ENCODE data around the gene MDH2. TPM values are rescaled to one million over a fixed set of nuclear protein-coding genes. Genes with fewer than 3 reads are reported as not detected.
"Not testable (repeated sequence)": the region's sequence is repeated elsewhere in the genome, so short reads cannot be mapped to it uniquely, and the experiment has no call there.

The MDH2 gene
- 173 and 184 TPM in 2 replicates for total RNA-seq (2014; rRNA removed; shearing (Covaris generic))
- polyA plus RNA-seq (2015; cell fraction: cytosol; rRNA removed): 315 and 356 TPM in 2 replicates
- 110 and 129 TPM in 2 replicates for polyA plus RNA-seq (2015; cell fraction: nucleus; rRNA removed)

DNA sequence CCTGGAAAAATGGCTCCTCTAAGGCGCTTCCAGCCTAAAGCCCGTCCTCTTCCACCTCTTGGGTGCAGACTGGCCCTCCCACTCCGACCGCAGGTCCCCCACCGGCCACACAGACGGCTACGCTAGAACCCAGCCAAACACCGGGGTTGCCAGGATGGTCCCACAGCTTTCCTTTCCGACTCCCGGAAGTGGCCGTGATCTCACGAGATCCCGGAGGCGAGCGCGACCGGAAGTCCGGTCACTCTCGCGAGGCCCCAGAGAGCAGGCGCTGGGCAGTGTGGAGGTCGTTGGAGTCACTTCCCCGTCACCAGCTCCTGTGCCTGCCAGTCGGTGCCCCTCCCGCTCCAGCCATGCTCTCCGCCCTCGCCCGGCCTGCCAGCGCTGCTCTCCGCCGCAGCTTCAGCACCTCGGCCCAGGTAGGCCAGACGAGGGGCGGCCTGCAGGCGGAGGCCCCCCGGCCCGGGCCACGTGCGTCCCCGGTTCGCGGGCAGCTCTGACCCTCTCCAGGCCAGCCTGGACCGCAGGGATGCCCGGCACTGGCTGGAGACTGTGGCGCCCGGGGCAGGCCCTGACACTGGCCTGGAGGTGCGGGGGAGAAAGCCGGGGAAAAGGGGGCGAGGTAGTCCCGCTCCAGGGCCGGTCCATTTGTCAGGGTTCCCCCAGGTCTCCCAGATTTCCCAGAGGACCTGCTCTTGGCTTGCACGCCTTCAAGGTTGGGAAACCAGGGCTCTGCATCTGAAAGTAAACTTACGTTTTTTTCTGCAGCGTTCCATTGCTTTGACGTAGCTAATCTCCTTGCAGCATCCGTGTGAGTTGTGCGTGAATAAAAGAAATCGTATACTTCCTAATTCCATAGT, at the start of gene MDH2, which contains the start of gene STYXL1:
TSS of gene MDH2 (plus strand) at position 296 of the 857 bp plus-strand sequence. CDS start at position 351, 55 bp downstream.
TSS of gene STYXL1 (minus strand) at position 190 of the 857 bp plus-strand sequence. CDS start 17,477 bp downstream, outside the sequence.
- in situ Hi-C loops (cut with HindIII; ENCODE audit: low pct_unique_long_range_greater_than_20kb, low sequenced_read_pairs): no loop called here
- DNase-seq (ENCODE audit: low read depth, low spot score): peak; percentile 99

DNA sequence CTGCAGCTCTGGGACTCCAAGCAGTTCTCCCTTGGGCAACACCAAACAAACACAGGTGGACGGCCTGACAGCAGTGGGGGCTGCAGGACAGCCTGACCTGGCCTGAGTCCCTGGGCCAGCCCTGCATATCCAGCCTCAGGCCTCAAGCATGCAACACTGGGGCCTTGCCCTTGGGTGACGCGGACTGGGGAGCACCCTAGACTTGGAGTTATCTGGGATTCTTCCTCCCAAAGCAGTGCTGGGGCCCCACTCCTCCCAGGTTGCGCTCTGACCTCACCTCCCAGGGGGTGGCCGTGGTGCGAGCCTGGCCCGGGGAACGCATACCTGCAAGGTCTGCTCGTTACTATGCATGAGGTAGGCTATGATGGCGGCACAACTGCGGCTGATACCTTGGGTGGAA, 47.3 kb upstream of the MDH2 start:
- in situ Hi-C loops (cut with HindIII; ENCODE audit: low pct_unique_long_range_greater_than_20kb, low sequenced_read_pairs): no loop called here

GRCh38 chr7:76002139-76002538, 45.8 kb upstream of the MDH2 start:
- in situ Hi-C loops (cut with HindIII; ENCODE audit: low pct_unique_long_range_greater_than_20kb, low sequenced_read_pairs): no loop called here
- no peak for DNase-seq (ENCODE audit: low read depth, low spot score)

More for the DNA sequence above, 47.3 kb upstream of the MDH2 start:
- no peak for DNase-seq (ENCODE audit: low read depth, low spot score)

GRCh38 chr7:76002822-76003221, 45.1 kb upstream of the MDH2 start:
- in situ Hi-C loops (cut with HindIII; ENCODE audit: low pct_unique_long_range_greater_than_20kb, low sequenced_read_pairs): no loop called here
- no peak for DNase-seq (ENCODE audit: low read depth, low spot score)

GRCh38 chr7:76003351-76003750, 44.6 kb upstream of the MDH2 start:
- in situ Hi-C loops (cut with HindIII; ENCODE audit: low pct_unique_long_range_greater_than_20kb, low sequenced_read_pairs): no loop called here
- DNase-seq (ENCODE audit: low read depth, low spot score): no peak

- in situ Hi-C loops (cut with HindIII; ENCODE audit: low pct_unique_long_range_greater_than_20kb, low sequenced_read_pairs); DNase-seq (ENCODE audit: low read depth, low spot score): not testable (repeated sequence)
These were observed 42.9 kb upstream of the MDH2 start for GRCh38 chr7:76005004-76005403.

- in situ Hi-C loops (cut with HindIII; ENCODE audit: low pct_unique_long_range_greater_than_20kb, low sequenced_read_pairs): no loop called here
- no peak for DNase-seq (ENCODE audit: low read depth, low spot score)
These were observed 39.7 kb upstream of the MDH2 start for GRCh38 chr7:76008156-76008687.

DNA sequence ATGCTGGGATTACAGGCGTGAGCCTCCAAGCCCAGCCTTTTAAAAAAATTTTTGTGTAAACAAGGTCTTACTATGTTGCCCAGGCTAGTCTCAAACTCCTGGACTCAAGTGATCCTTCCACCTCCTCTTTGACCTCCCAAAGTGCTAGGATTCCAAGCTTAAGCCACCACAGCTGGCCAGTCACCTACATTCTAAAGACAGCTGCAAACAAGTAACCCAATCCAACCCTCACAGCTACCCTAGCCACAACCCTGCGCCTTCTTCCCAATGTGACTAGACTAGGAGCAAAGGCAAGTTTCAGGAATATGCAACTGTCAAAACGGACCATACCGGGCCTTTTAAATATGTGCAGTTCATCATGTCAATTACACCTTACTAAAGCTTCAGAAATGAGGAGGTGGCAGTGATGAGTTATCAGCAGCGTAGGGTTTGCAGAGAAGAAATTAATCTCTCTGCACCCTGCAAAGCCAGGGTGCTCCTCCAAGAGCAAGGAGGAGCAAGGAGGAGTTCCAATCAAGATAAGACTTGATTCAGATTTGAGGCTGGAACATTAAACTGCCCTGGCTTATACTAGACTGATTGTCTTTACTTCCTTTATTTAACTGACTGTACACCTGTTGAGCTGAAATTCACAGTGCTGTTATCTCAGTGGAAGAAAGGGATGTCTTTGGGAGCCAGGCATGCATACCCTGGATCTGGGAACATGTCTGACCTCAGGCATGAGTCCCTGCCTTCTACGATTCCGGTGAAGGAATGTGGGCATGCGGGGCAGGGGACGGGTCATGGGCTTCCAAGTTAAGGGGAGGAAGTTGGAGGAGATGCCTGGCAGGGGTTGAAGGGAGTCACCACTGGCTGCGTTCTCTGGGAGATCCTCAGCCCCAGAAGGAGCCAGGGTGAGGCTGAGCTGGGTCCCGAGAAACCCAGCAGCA, 38.0 kb upstream of the MDH2 start:
- in situ Hi-C loops (cut with HindIII; ENCODE audit: low pct_unique_long_range_greater_than_20kb, low sequenced_read_pairs): no loop called here
- DNase-seq (ENCODE audit: low read depth, low spot score): no peak

DNA sequence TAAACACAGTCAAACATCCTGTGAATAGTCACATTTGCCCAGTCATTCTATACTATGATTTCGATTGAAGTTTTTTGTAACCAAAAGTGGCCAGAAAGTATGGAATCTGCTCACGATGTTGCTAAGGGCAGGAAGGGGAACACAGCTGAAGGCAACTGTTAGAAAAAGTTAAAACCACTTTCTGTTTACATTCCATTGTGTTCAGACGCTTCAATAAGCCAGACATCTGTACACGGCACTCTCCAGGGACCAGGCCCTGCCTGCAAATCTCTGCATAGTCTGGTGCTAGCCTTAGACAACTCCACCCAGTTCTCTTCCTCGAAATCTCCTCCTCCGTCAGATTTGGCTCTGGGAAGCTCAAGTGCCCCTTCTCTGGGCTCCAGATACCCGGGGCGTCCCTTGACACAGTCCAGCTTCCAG, 36.5 kb upstream of the MDH2 start:
- no peak for DNase-seq (ENCODE audit: low read depth, low spot score)
- in situ Hi-C loops (cut with HindIII; ENCODE audit: low pct_unique_long_range_greater_than_20kb, low sequenced_read_pairs): no loop called here

- in situ Hi-C loops (cut with HindIII; ENCODE audit: low pct_unique_long_range_greater_than_20kb, low sequenced_read_pairs): no loop called here
- no peak for DNase-seq (ENCODE audit: low read depth, low spot score)
These were observed 31.5 kb upstream of the MDH2 start for GRCh38 chr7:76016191-76016947.

GRCh38 chr7:76018520-76018919, 29.4 kb upstream of the MDH2 start:
- DNase-seq (ENCODE audit: low read depth, low spot score); in situ Hi-C loops (cut with HindIII; ENCODE audit: low pct_unique_long_range_greater_than_20kb, low sequenced_read_pairs): not testable (repeated sequence)

DNA sequence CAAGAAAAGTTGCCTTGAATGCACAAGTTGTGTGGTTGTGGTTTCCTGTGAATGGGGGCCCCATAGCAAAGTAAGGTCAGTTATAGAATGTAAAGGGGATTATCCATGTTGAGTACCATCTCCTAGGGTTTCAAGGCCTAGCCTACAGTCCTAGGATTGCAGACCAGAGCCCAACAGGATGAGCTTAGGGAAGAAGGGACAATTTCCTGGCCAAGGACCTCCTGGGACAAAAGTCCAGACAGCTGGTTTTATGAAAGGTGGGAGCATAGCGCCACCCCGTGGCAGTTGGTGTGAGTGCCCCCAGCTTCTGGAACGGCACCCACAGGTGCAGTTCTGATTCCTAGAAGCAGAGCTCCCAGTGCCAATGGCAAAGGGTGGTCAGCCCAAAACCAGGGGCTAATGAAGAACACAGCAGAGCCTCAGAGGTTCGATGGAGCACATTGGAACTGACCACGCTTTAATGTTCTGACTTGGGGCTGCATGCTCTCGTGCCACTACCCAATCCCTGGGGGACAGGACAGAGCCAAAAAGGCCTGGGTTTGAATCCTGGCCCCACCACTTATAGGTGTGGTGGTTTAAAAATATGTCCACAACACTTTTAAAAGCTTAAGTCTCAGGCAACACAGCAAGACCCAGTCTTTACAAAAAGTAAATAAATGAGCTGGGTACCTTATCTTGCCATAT, 27.7 kb upstream of the MDH2 start:
- DNase-seq (ENCODE audit: low read depth, low spot score): peak; percentile 81
- in situ Hi-C loops (cut with HindIII; ENCODE audit: low pct_unique_long_range_greater_than_20kb, low sequenced_read_pairs): no loop called here

- DNase-seq (ENCODE audit: low read depth, low spot score): no peak
- in situ Hi-C loops (cut with HindIII; ENCODE audit: low pct_unique_long_range_greater_than_20kb, low sequenced_read_pairs): no loop called here
These were observed 25.7 kb upstream of the MDH2 start for GRCh38 chr7:76022026-76022780.

- in situ Hi-C loops (cut with HindIII; ENCODE audit: low pct_unique_long_range_greater_than_20kb, low sequenced_read_pairs): no loop called here
- no peak for DNase-seq (ENCODE audit: low read depth, low spot score)
These were observed 24.9 kb upstream of the MDH2 start for GRCh38 chr7:76023002-76023401.

GRCh38 chr7:76029682-76030081, 18.2 kb upstream of the MDH2 start:
- DNase-seq (ENCODE audit: low read depth, low spot score); in situ Hi-C loops (cut with HindIII; ENCODE audit: low pct_unique_long_range_greater_than_20kb, low sequenced_read_pairs): not testable (repeated sequence)

- in situ Hi-C loops (cut with HindIII; ENCODE audit: low pct_unique_long_range_greater_than_20kb, low sequenced_read_pairs): no loop called here
- no peak for DNase-seq (ENCODE audit: low read depth, low spot score)
These were observed 15.9 kb upstream of the MDH2 start for GRCh38 chr7:76031964-76032363.

All from SK-MEL-5 (cell line).